NCI-H1417 (cell line): ENCODE results near the gene TBC1D10A.
A peak's percentile ranks its signal among the peaks of the same experiment; 100 is the strongest.

Experiments used
- DNase-seq, 3 experiments: peaks; one replicate each; lab custom pipeline; 2025; lab: John Stamatoyannopoulos, UW

Gene TBC1D10A

GRCh38 chr22:30320021-30320556 is 6.7 kb downstream of the TBC1D10A start:
- DNase-seq: no peak

GRCh38 chr22:30318799-30319419 is 7.8 kb downstream of the TBC1D10A start:
- no peak for DNase-seq

GRCh38 chr22:30317778-30318177 is 9.0 kb downstream of the TBC1D10A start:
- no peak for DNase-seq

- DNase-seq: no peak
Observed at GRCh38 chr22:30315962-30316576, 10.7 kb downstream of the TBC1D10A start.

- no peak for DNase-seq
Observed at GRCh38 chr22:30314915-30315314, 11.8 kb downstream of the TBC1D10A start.

GRCh38 chr22:30313527-30314363 is 13.0 kb downstream of the TBC1D10A start:
- DNase-seq: no peak

- no peak for DNase-seq
Observed at GRCh38 chr22:30312053-30312452, 14.7 kb downstream of the TBC1D10A start.

- no peak for DNase-seq
Observed at GRCh38 chr22:30310881-30311771, 15.6 kb downstream of the TBC1D10A start.

GRCh38 chr22:30309951-30310741 is 16.6 kb downstream of the TBC1D10A start:
- DNase-seq: peak in 2 of 3 experiments; percentile 4 to 60

- no peak for DNase-seq
Observed at GRCh38 chr22:30308518-30309230, 18.1 kb downstream of the TBC1D10A start.

GRCh38 chr22:30308093-30308492 is 18.6 kb downstream of the TBC1D10A start:
- no peak for DNase-seq

- DNase-seq: no peak
Observed at GRCh38 chr22:30307041-30307574, 19.6 kb downstream of the TBC1D10A start.

GRCh38 chr22:30306627-30307011 is 20.1 kb downstream of the TBC1D10A start:
- DNase-seq: no peak

GRCh38 chr22:30305906-30306626 is 20.7 kb downstream of the TBC1D10A start:
- DNase-seq: no peak

GRCh38 chr22:30305519-30305905 is 21.2 kb downstream of the TBC1D10A start:
- DNase-seq: no peak

GRCh38 chr22:30304495-30305244 is 22.1 kb downstream of the TBC1D10A start:
- DNase-seq: peak in 2 of 3 experiments; percentile 2 to 5

GRCh38 chr22:30302810-30303138 is 24.0 kb downstream of the TBC1D10A start:
- DNase-seq: no peak

GRCh38 chr22:30301995-30302809 is 24.5 kb downstream of the TBC1D10A start:
- no peak for DNase-seq
